Calu3 (cell line): Measurements from ENCODE around the gene IGSF11. TPM values are rescaled to one million over a fixed set of nuclear protein-coding genes. Genes with fewer than 3 reads are reported as not detected.
"Not testable (repeated sequence)": the region's sequence is repeated elsewhere in the genome, so short reads cannot be mapped to it uniquely, and the experiment has no call there.

Experiments used
- BruUV-seq: library from RNA; stranded (reverse); fragments of 400-500 nt; replicated peaks from 2 replicates; lab custom pipeline; 2021; lab: Mats Ljungman, UMichigan
- CTCF ChIA-PET: fragments of 300-600 bp; sonication (Branson Sonifier 250); formaldehyde crosslinking; loops from one replicate; lab custom pipeline; 2022; ENCODE audit warnings: antibody characterized with exemption; lab: Charles Lee
- DNase-seq: peaks from one replicate; pipeline ENCODE4 v3.0.0; 2022
- H3K27ac Mint-ChIP-seq: one replicate; pipeline ENCODE4 v1.8.0; 2022; ENCODE audit warnings: mixed read lengths; ENCODE audit not compliant: unreplicated experiment
- H3K27me3 Mint-ChIP-seq: one replicate; pipeline ENCODE4 v1.8.0; 2022; ENCODE audit warnings: mixed read lengths; ENCODE audit not compliant: unreplicated experiment
- H3K36me3 Mint-ChIP-seq: one replicate; pipeline ENCODE4 v1.8.0; 2022; ENCODE audit warnings: mild to moderate bottlenecking, moderate library complexity, mixed read lengths; ENCODE audit not compliant: insufficient read depth, unreplicated experiment
- H3K4me1 Mint-ChIP-seq: one replicate; pipeline ENCODE4 v1.8.0; 2022; ENCODE audit warnings: mild to moderate bottlenecking, low read depth, mixed read lengths; ENCODE audit not compliant: unreplicated experiment
- H3K4me3 Mint-ChIP-seq: one replicate; pipeline ENCODE4 v1.8.0; 2022; ENCODE audit warnings: mild to moderate bottlenecking, low read depth, moderate library complexity, mixed read lengths; ENCODE audit not compliant: unreplicated experiment
- H3K9me3 Mint-ChIP-seq: one replicate; pipeline ENCODE4 v1.8.0; 2022; ENCODE audit warnings: low read depth, mixed read lengths; ENCODE audit not compliant: unreplicated experiment
- CTCF ChIP-seq: fragments of 200-600 bp; IDR thresholded peaks from one replicate; pipeline ENCODE4 v1.8.0; 2022; ENCODE audit warnings: antibody characterized with exemption; ENCODE audit not compliant: unreplicated experiment
- intact Hi-C: fragments of 100-400 bp; cut with micrococcal nuclease; formaldehyde crosslinking; loops from one replicate; pipeline ENCODE4 v1.10.0; 2022; ENCODE audit not compliant: unreplicated experiment
- total RNA-seq: library from RNA; stranded (reverse); gene quantifications from 2 replicates; pipeline ENCODE4 v1.2.3, GENCODE V29; 2022

IGSF11 gene
- total RNA-seq, 1 experiment from 2014 or later, result 0.45 TPM

DNA sequence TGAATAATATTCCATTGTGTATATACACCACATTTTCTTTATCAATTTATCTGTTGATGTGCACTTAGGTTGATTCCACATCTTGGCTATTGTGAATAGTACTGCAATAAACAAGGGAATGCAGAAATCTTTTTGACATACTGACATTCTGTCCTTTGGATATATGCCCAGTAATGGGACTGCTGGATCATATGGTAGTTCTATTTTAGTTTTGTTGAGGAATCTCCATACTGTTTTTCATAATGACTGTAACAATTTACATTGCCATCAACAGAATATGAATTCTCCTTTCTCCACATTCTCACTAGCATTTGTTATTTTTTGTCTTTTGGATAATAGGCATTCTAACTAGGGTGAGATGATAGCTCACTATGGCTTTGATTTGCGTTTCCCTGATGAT lies 174.7 kb downstream of the IGSF11 start:
- DNase-seq, result no peak
- Mint-ChIP-seq H3K27ac (no peak overlapping the region), H3K36me3 (no peaks in the 10 kb centered on the region), H3K27me3 (no peaks in the 10 kb centered on the region), H3K4me3 (no peak overlapping the region), H3K9me3 (no peaks in the 10 kb centered on the region), H3K4me1 (no peaks in the 10 kb centered on the region)
- TF ChIP-seq CTCF, result no peak
- CTCF ChIA-PET, result interaction anchor here (0.6 kb wide), 1 partner anchor 235 kb away, joined by 3 read pairs; no protein-coding TSS in a partner anchor
- intact Hi-C loops, result no loop called here
- no TSS peak for BruUV-seq

GRCh38 chr3:118851466-118852193 lies 183.0 kb downstream of the IGSF11 start:
- BruUV-seq, result not testable (repeated sequence)

DNA sequence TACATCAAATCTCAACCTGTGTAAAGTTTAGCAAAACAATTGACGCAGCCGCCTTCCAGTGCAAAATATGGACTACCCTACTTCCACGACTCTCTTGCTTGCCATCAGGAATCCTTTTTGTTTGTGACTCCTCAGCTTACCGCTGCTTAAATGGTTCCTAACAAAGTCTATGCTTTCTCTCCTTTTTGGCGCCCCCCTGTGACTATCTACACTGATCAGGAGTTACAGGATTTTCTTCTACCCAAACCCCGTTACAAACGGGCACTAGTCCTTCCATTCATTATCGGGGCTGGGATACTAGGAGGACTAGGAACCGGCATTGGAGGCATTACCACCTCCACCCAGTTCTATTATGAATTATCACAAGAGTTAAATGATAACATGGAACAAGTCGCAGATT lies 184.0 kb downstream of the IGSF11 start:
- Mint-ChIP-seq H3K4me3 (no peak overlapping the region), H3K4me1 (no peaks in the 10 kb centered on the region), H3K27me3 (no peaks in the 10 kb centered on the region), H3K9me3 (no peaks in the 10 kb centered on the region), H3K36me3 (peaks cover 3% of the 10 kb centered on the region), H3K27ac (no peak overlapping the region)
- DNase-seq, result no peak
- BruUV-seq, result no TSS peak
- intact Hi-C loops, result no loop called here
- CTCF ChIA-PET, result no interaction called here
- no peak for TF ChIP-seq CTCF

More at GRCh38 chr3:118851466-118852193, 183.0 kb downstream of the IGSF11 start:
- H3K27ac Mint-ChIP-seq, H3K9me3 Mint-ChIP-seq, H3K36me3 Mint-ChIP-seq, H3K27me3 Mint-ChIP-seq, CTCF ChIA-PET, DNase-seq, H3K4me1 Mint-ChIP-seq, H3K4me3 Mint-ChIP-seq, intact Hi-C loops: not testable (repeated sequence)

Other genes with a start within 250 kb of the IGSF11 start
- gene TEX55, start 111.3 kb upstream of the IGSF11 start, total RNA-seq, result not detected in 2 replicates
- 26.9 and 32.8 TPM in 2 replicates for gene UPK1B, start 138.8 kb upstream of the IGSF11 start, total RNA-seq
- gene B4GALT4, start 206.0 kb upstream of the IGSF11 start, total RNA-seq, result 38.7 and 48.1 TPM in 2 replicates